Astrocyte (in vitro differentiated cells and primary cell): Measurements from ENCODE around the gene ATP6V1E1.

Experiments used
- EZH2 ChIP-seq: IDR thresholded peaks from 2 replicates; pipeline ENCODE4 v1.6.1; 2012; ENCODE audit warnings: mild to moderate bottlenecking, low read length, inconsistent platforms; ENCODE audit not compliant: insufficient read depth
- TF ChIP-seq, protein P1 (sequence below): IDR thresholded peaks from 2 replicates; pipeline ENCODE4 v1.5.1; 2011; ENCODE audit warnings: low read depth, mild to moderate bottlenecking, inconsistent platforms, low read length, moderate library complexity; ENCODE audit not compliant: insufficient read depth

DNA sequence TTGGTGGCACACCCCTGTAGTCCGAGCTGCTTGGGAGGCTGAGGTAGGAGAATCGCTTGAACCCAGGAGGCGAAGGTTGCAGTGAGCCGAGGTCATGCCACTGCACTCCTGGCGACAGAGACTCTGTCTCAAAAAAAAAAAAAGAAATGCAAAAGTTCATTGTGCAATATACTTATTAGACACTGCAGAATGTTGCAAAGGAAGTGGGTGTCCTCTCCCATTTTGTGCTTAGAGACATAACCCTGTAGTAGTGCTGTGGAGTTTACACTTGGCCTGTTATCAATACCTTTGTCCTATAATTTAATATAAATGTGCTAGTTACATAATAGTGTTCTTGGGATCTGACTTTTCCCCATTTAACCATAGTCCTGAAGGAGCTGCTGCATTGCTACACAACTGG lies 19.4 kb upstream of the ATP6V1E1 start:
- TF ChIP-seq, protein P1, sequence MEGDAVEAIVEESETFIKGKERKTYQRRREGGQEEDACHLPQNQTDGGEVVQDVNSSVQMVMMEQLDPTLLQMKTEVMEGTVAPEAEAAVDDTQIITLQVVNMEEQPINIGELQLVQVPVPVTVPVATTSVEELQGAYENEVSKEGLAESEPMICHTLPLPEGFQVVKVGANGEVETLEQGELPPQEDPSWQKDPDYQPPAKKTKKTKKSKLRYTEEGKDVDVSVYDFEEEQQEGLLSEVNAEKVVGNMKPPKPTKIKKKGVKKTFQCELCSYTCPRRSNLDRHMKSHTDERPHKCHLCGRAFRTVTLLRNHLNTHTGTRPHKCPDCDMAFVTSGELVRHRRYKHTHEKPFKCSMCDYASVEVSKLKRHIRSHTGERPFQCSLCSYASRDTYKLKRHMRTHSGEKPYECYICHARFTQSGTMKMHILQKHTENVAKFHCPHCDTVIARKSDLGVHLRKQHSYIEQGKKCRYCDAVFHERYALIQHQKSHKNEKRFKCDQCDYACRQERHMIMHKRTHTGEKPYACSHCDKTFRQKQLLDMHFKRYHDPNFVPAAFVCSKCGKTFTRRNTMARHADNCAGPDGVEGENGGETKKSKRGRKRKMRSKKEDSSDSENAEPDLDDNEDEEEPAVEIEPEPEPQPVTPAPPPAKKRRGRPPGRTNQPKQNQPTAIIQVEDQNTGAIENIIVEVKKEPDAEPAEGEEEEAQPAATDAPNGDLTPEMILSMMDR: no peak
- TF ChIP-seq EZH2: no peak
